ENCODE data around the gene COL21A1.

The COL21A1 gene

GRCh38 chr6:56026455-56027180, 220.8 kb downstream of the COL21A1 start:
- TF ChIP-seq EZH2phosphoT487 (IDR thresholded peaks at IDR 0.05; ENCODE audit: low read depth), result no peak
- no peak for TF ChIP-seq CTCF (IDR thresholded peaks at IDR 0.05; ENCODE audit: low read depth, low read length)

GRCh38 chr6:56025795-56026194, 221.6 kb downstream of the COL21A1 start:
- Histone ChIP-seq H3K9ac (ENCODE audit: low read length) (no peak overlapping the region), H3K27me3 (ENCODE audit: low read depth, low read length) (no peaks in the 10 kb centered on the region), H2AFZ (ENCODE audit: low read depth, low read length) (no peak overlapping the region), H3K9me3 (ENCODE audit: insufficient read depth, low read length) (no peaks in the 10 kb centered on the region), H3K79me2 (ENCODE audit: low read length) (no peaks in the 10 kb centered on the region), H3K4me2 (ENCODE audit: low read length) (no peak overlapping the region), H3K27ac (ENCODE audit: low read length) (no peak overlapping the region), H3K36me3 (replicated peaks; ENCODE audit: low read depth, low read length) (no peaks in the 10 kb centered on the region), H4K20me1 (ENCODE audit: insufficient read depth, low read length) (no peaks in the 10 kb centered on the region), H3K4me3 (ENCODE audit: low read length) (no peak overlapping the region), H3K4me1 (ENCODE audit: low read length) (peaks cover 4% of the 10 kb centered on the region; the same call in 1 of the 2 replicates)
- TF ChIP-seq CTCF (IDR thresholded peaks at IDR 0.05; ENCODE audit: low read depth, low read length) (no peak), EZH2phosphoT487 (IDR thresholded peaks at IDR 0.05; ENCODE audit: low read depth) (no peak)

More at GRCh38 chr6:56026455-56027180, 220.8 kb downstream of the COL21A1 start:
- Histone ChIP-seq H3K36me3 (replicated peaks; ENCODE audit: low read depth, low read length) (no peaks in the 10 kb centered on the region), H2AFZ (ENCODE audit: low read depth, low read length) (no peak overlapping the region), H3K4me2 (ENCODE audit: low read length) (no peak overlapping the region), H3K27me3 (ENCODE audit: low read depth, low read length) (no peaks in the 10 kb centered on the region), H3K9ac (ENCODE audit: low read length) (no peak overlapping the region), H3K4me1 (ENCODE audit: low read length) (peaks cover 4% of the 10 kb centered on the region; the same call in 1 of the 2 replicates), H3K79me2 (ENCODE audit: low read length) (no peaks in the 10 kb centered on the region), H3K9me3 (ENCODE audit: insufficient read depth, low read length) (no peaks in the 10 kb centered on the region), H4K20me1 (ENCODE audit: insufficient read depth, low read length) (no peaks in the 10 kb centered on the region), H3K4me3 (ENCODE audit: low read length) (no peak overlapping the region), H3K27ac (ENCODE audit: low read length) (no peak overlapping the region)

- H3K4me2 ChIP-seq (ENCODE audit: low read length), result no peak overlapping the region
- no peaks in the 10 kb centered on the region for H3K79me2 ChIP-seq (ENCODE audit: low read length)
- no peak overlapping the region for H3K27ac ChIP-seq (ENCODE audit: low read length)
- no peaks in the 10 kb centered on the region for H3K9me3 ChIP-seq (ENCODE audit: insufficient read depth, low read length)
- no peak overlapping the region for H2AFZ ChIP-seq (ENCODE audit: low read depth, low read length)
- no peaks in the 10 kb centered on the region for H3K36me3 ChIP-seq (replicated peaks; ENCODE audit: low read depth, low read length)
- TF ChIP-seq EZH2phosphoT487 (IDR thresholded peaks at IDR 0.05; ENCODE audit: low read depth) (no peak), CTCF (IDR thresholded peaks at IDR 0.05; ENCODE audit: low read depth, low read length) (no peak)
- no peak overlapping the region for H3K9ac ChIP-seq (ENCODE audit: low read length)
- no peak overlapping the region for H3K4me3 ChIP-seq (ENCODE audit: low read length)
- H3K27me3 ChIP-seq (ENCODE audit: low read depth, low read length), result no peaks in the 10 kb centered on the region
- H3K4me1 ChIP-seq (ENCODE audit: low read length), result peaks cover 4% of the 10 kb centered on the region; the same call in 1 of the 2 replicates
- no peaks in the 10 kb centered on the region for H4K20me1 ChIP-seq (ENCODE audit: insufficient read depth, low read length)
Measured at GRCh38 chr6:56024931-56025330, 222.4 kb downstream of the COL21A1 start.

- Histone ChIP-seq H3K4me3 (ENCODE audit: low read length) (no peak overlapping the region), H4K20me1 (ENCODE audit: insufficient read depth, low read length) (no peaks in the 10 kb centered on the region), H3K27me3 (ENCODE audit: low read depth, low read length) (no peaks in the 10 kb centered on the region), H3K9me3 (ENCODE audit: insufficient read depth, low read length) (no peaks in the 10 kb centered on the region), H3K36me3 (replicated peaks; ENCODE audit: low read depth, low read length) (no peaks in the 10 kb centered on the region), H3K27ac (ENCODE audit: low read length) (no peak overlapping the region), H3K4me1 (ENCODE audit: low read length) (peaks cover 4% of the 10 kb centered on the region; the same call in 1 of the 2 replicates), H3K9ac (ENCODE audit: low read length) (no peak overlapping the region), H2AFZ (ENCODE audit: low read depth, low read length) (no peak overlapping the region), H3K4me2 (ENCODE audit: low read length) (no peak overlapping the region), H3K79me2 (ENCODE audit: low read length) (no peaks in the 10 kb centered on the region)
- no peak for TF ChIP-seq EZH2phosphoT487 (IDR thresholded peaks at IDR 0.05; ENCODE audit: low read depth)
- TF ChIP-seq CTCF (IDR thresholded peaks at IDR 0.05; ENCODE audit: low read depth, low read length), result no peak
Measured at GRCh38 chr6:56023829-56024228, 223.6 kb downstream of the COL21A1 start.

Measured in OCI-LY3 (cell line).